Hepatocyte (in vitro differentiated cells): ENCODE measurements around the gene CACHD1.

Experiments
- CTCF ChIP-seq: fragments of 200-600 bp; sonication (generic); IDR thresholded peaks from 2 replicates; pipeline ENCODE4 v1.5.1; 2016; ENCODE audit warnings: antibody characterized with exemption, mild to moderate bottlenecking; ENCODE audit not compliant: poor library complexity
- EZH2 ChIP-seq: fragments of 200-600 bp; sonication (generic); IDR thresholded peaks from 2 replicates; pipeline ENCODE4 v1.6.1; 2016; ENCODE audit warnings: antibody characterized with exemption, mild to moderate bottlenecking, borderline replicate concordance
- EZH2phosphoT487 ChIP-seq: fragments of 200-600 bp; sonication (generic); IDR thresholded peaks from one replicate; pipeline ENCODE4 v1.6.1; 2018; ENCODE audit warnings: antibody characterized with exemption, mild to moderate bottlenecking, low read depth, moderate library complexity; ENCODE audit not compliant: unreplicated experiment, severe bottlenecking

DNA sequence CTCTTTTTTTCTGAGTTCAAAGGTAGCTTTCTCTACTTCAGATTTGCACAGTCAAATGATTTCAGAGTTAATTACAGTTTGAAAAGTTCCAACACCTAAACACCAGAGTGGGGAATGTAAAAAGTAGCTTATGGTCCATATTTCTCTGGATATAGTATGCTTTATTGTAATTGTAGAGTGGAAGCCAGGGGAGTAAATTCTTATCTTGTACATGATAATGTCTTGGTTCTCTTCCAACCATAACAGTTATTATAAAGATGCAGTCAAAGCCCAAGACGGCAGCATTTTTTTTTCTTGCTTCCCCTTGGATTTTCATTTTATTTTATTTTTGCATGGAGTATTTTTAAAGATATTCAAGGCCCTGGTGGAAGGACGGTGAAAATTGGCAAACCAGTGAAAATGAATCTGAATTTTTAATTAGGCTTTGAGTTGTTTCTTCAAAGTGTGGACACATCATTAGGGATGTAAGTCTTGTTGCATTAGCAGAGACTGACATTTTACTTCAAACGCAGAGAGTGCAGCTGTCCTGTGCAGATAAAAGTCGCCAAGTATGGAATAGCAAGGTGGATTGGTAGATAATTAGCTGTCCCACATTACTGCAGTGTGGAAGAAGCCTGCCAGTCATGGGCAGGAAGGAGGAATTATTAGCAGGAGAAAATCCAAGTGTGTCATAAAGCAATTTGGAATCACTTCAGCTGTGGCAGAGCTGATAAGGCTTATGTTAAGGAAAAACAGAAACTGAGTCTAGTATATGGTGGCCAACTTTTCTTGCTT, 11.3 kb downstream of the CACHD1 start:
- TF ChIP-seq EZH2phosphoT487 (no peak), CTCF (no peak), EZH2 (no peak)
